Chondrocyte (in vitro differentiated cells): Measurements from ENCODE around the gene KLHL26. TPM values are rescaled to one million over a fixed set of nuclear protein-coding genes. Genes with fewer than 3 reads are reported as not detected.

Source experiments
- DNase-seq: peaks from one replicate; pipeline ENCODE4 v3.0.0; 2021; ENCODE audit warnings: mixed read lengths, low spot score
- H3K27ac Mint-ChIP-seq: one replicate; pipeline ENCODE4 v1.8.0; 2021; ENCODE audit warnings: mild to moderate bottlenecking, moderate library complexity, mixed read lengths; ENCODE audit not compliant: unreplicated experiment
- H3K27me3 Mint-ChIP-seq: 2 replicates; pipeline ENCODE4 v1.8.0; 2021; ENCODE audit warnings: low read depth, mixed read lengths
- H3K36me3 Mint-ChIP-seq: 2 replicates; pipeline ENCODE4 v1.8.0; 2021; ENCODE audit warnings: low read depth, mixed read lengths
- H3K4me1 Mint-ChIP-seq: 2 replicates; pipeline ENCODE4 v1.8.0; 2021; ENCODE audit warnings: low read depth, mild to moderate bottlenecking, mixed read lengths
- H3K4me3 Mint-ChIP-seq: one replicate; pipeline ENCODE4 v1.8.0; 2021; ENCODE audit warnings: mild to moderate bottlenecking, moderate library complexity, mixed read lengths; ENCODE audit not compliant: unreplicated experiment
- H3K9me3 Mint-ChIP-seq: 2 replicates; pipeline ENCODE4 v1.8.0; 2021; ENCODE audit warnings: low read depth, mixed read lengths
- CTCF ChIP-seq: fragments of 200-600 bp; sonication (generic); IDR thresholded peaks from 2 replicates; pipeline ENCODE4 v1.5.0; 2021; ENCODE audit warnings: antibody characterized with exemption, mild to moderate bottlenecking, moderate library complexity
- total RNA-seq: library from RNA; stranded (reverse); gene quantifications from 3 replicates; pipeline ENCODE4 v1.2.1, GENCODE V29; 2021

The KLHL26 gene
- total RNA-seq, 1 donor from 2014 or later = 9.8 TPM

- peak overlapping the region; percentile 79 for H3K27ac Mint-ChIP-seq
- H3K36me3 Mint-ChIP-seq = no peaks in the 10 kb centered on the region
- H3K4me3 Mint-ChIP-seq = no peak overlapping the region
- H3K9me3 Mint-ChIP-seq = no peaks in the 10 kb centered on the region
- H3K27me3 Mint-ChIP-seq = no peaks in the 10 kb centered on the region
- TF ChIP-seq CTCF = no peak
- H3K4me1 Mint-ChIP-seq = peaks cover 57% of the 10 kb centered on the region
- DNase-seq = no peak
These were observed 20.9 kb downstream of the KLHL26 start for GRCh38 chr19:18657590-18658365.

DNA sequence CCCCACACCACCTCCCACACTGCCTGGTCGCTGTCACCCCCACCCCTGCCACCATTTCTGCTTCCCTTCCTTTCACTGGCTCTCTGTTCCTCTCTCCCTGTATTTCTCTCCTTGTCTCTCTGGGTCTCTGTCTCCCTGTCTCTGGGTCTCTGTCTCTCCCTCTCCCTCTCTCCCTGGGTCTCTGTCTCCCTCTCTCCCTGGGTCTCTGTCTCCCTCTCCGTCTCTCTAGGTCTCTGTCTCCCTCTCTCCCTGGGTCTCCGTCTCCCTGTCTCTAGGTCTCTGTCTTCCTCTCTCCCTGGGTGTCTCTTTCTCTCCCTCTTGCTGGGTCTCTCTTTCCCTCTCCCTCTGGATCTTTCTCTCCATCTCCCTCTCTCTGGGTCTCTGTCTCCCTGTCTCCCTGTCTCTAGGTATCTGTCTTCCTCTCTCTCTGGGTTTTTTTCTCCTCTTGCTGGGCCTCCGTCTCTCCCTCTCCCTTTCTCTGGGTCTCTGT lies 21.6 kb downstream of the KLHL26 start:
- H3K4me1 Mint-ChIP-seq = peaks cover 64% of the 10 kb centered on the region
- H3K4me3 Mint-ChIP-seq = no peak overlapping the region
- peak overlapping the region; percentile 79 for H3K27ac Mint-ChIP-seq
- no peak for TF ChIP-seq CTCF
- no peaks in the 10 kb centered on the region for H3K27me3 Mint-ChIP-seq
- no peaks in the 10 kb centered on the region for H3K9me3 Mint-ChIP-seq
- H3K36me3 Mint-ChIP-seq = no peaks in the 10 kb centered on the region
- DNase-seq = no peak

GRCh38 chr19:18659281-18660050 lies 22.6 kb downstream of the KLHL26 start:
- Mint-ChIP-seq H3K27me3 (no peaks in the 10 kb centered on the region), H3K36me3 (no peaks in the 10 kb centered on the region), H3K9me3 (no peaks in the 10 kb centered on the region), H3K4me1 (peaks cover 72% of the 10 kb centered on the region), H3K4me3 (no peak overlapping the region), H3K27ac (peak overlapping the region; percentile 89)
- no peak for DNase-seq
- no peak for TF ChIP-seq CTCF

DNA sequence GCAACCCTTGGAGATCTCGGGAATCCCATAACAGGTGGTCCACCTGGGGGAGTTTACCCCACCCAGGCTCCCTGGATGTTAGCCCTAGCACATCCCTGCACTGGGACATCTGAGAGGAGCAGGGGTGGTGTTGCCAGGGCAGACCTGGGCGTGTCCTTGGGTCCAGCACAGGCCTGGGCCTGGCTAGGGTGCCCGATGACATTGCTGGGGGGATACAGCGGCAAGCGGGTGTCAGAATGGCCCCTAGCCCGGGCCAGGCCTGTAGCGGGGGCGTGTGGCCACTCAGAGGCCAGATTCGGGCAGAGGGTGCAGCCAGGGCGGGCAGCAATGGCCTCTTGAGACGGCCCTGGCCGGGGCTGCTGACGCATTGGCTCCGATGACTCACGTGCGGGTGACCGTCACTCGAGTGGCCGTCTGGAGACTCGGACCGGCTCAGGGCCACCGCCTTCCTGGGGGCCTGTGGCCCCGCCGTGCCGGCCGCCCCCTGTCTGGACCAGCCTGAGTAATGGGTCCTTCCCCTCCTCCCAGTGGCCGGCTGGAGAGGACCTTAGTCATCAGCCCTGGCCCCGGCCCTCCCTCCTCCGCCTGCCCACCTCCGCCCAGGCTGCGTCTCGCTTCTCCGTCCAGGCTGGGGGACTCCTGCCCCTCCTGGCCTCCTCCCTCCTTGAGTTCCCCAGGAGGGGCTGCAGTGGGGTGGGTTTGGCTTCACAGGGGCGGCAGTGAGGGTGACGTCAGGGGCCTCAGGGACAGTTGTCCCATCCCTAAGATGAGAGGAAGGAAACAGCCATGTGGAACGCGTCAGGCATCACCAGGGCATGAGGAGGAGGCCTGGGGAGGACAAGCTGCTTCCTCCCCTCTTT lies 23.5 kb downstream of the KLHL26 start:
- H3K4me3 Mint-ChIP-seq = peak overlapping the region; percentile 6
- no peaks in the 10 kb centered on the region for H3K9me3 Mint-ChIP-seq
- H3K36me3 Mint-ChIP-seq = no peaks in the 10 kb centered on the region
- no peaks in the 10 kb centered on the region for H3K27me3 Mint-ChIP-seq
- no peak for TF ChIP-seq CTCF
- DNase-seq = no peak
- peak overlapping the region; percentile 89 for H3K27ac Mint-ChIP-seq
- peaks cover 72% of the 10 kb centered on the region for H3K4me1 Mint-ChIP-seq
